NCI-H1694 (cell line): ENCODE measurements around the gene THSD4.

Source experiments
- DNase-seq: peaks from one replicate; lab custom pipeline; 2025; lab: John Stamatoyannopoulos, UW

Gene THSD4

DNA sequence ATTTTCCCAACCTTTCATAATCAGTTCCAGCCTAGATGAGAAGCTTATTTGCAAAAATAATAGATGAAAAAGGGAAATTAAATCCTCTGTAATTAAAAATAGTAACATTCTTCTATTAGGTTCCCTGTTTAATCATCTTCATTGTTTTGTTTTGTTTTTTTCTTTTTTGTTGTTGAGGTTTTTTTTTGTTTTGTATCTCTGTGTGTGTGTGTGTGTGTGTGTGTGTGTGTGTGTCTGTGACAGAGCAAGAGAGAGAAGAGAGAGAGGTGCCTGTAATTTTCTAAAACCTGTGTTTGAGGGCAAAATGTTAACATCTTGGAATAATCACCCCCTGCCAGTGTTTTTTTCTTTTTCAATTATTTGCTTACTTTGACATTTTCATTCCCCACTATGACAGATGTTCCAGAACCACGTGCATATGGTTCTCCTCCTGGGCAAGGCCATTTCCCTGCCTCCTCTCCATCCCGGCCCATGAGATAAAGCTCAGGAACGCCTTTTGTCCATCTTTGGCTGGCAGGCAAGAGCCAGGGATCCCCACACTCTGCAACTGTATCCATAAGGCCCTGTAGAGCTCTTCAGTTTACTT is 573.3 kb downstream of the THSD4 start:
- no peak for DNase-seq

DNA sequence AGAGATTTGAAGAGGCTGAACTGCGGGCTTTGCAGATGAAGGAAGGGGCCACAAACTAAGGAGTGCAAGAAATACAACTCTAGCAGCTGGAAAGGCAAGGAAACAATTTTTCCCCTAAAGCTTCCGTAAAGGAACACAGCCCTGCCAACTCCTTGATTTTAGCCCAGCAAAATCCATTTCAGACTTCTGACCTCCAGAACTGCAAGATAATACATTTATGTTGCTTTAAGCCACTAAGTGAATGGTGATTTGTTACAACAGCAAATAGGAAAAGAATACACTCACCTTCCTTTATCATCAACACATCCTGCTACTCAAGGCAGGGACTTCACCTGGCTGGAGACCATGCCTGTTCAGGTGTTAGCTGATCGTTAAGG is 575.8 kb downstream of the THSD4 start:
- no peak for DNase-seq

DNA sequence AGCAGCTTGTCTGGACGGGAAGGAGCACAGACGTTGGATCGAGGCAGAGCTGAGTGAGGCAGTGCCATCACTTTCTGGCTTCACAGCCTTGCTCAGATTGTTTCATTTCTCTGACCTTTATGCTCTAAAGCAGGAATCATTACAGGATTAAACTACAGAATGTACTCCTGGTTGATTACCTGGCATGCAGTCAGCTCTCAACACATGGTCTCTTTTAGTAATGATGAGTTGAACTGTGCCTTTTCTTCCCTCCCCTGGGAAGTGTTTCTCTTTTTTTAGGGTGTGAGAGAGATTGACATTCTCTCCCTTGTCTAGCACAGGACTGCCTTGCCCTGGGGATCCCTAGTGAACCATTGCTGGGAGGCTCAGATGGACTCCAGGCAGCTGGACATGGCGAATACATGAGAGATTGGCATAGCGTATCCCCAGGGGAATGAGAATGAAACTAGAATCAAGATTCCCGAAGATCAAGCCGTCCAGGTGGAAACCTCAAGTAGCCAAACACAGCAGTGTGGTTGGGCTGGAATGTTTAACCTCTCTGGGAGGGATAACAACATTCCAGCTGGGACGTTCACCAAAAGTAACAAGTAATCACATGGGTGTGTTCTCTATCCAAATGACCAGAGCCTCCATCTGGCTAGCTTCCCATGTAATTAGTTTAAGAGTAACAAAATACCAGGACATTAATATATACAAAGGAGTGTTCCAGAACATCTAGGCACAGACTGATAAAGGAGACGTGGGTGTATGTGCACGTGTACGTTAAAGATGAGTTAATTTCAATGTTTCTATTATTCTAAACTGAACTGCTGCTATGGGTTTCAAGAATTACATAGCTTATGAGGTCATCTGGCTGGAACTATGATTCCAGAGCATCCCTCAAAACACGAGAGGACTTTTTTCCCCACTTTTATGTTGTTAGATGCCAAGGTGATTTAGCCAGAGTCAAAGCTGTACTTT is 576.5 kb downstream of the THSD4 start:
- DNase-seq = no peak

DNA sequence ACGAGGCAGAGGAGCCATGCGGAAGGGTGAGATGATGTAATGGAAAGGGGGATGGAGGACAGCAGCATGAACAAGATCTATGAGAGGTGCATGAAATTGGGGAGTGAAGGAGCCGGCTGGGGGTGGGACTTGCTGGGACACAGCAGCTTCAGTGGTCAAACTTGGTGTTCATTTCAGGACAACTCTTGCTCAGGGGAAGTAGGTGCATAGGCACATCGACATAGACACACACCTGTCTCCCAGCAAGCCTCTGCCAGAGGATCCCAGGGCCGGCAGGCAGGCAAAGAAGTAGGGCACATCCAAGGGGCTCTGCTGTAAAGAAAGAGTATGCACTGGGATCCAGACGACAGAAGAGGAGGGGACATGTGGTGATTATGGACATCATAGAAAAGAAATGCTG is 582.0 kb downstream of the THSD4 start:
- no peak for DNase-seq

DNA sequence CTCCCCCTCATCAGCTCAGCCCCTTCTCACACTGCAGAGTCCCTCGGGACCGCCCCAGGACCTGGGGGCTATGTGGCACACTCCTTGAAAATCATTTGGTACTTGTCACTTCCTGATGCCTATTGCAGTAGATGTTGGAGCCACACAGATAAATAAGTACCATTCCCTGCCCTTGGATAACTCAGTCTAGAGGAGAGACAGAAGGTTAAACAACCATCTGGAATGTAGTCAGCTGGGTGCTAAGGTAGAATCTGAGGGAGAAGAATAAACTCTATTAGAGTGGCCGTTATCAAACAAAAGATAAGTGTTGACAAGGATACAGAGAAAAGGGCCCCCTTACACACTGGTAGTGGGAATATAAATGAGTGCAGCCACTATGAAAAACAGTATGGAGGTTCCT is 582.8 kb downstream of the THSD4 start:
- no peak for DNase-seq

DNA sequence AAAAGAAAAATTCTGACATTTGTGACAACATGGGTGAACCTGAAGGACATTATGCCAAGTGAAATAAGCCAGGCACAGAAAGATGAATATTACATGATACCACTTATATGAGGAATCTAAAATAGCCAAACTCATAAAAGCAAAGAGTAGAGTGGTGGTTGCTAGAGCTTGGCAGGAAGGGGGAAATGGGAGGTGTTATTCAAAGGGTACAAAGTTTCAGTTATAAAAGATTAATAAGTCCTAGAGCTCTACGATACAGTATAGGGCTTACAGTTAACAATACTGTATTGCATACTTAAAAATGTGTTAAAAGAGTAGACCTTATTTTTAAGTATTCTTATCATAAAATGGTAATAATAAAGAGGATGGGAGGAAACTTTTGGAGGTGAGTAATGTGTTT is 583.5 kb downstream of the THSD4 start:
- no peak for DNase-seq

DNA sequence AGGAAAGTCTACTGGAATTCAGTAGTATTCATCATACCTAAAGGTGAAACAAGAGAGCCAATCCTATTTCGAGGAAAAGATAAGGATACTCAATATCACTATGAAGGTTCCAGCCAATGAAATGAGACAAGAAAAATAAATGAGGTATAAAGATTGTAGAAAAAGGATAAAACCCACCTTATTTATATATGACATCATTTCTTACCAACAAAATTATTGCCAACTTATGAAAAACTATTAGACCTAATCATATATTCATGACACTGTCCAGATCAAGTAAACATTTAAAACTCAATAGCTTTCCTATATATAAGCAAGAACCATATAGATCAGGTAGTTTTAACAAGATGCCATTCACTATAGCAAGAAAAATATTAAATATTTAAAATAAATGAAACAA is 584.7 kb downstream of the THSD4 start:
- no peak for DNase-seq

DNA sequence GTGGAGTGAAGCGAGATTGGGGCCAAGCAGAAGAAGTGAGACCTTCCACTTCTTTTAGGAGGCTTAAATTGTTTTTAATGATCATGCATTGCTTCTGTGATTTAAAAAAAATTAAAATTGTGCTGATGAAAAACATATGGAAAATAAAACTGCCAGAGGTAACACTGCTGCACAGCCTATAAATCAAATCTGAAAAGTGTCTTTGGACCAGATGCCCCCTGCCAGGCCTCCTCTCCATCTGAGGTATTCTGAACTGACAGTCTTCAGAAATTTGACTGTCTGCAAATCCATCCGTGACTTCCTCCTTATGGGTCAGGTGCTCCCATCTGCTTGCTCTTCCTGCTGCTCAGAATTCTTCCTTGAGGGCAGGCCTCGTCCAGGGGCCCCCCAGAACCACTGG is 586.5 kb downstream of the THSD4 start:
- no peak for DNase-seq

DNA sequence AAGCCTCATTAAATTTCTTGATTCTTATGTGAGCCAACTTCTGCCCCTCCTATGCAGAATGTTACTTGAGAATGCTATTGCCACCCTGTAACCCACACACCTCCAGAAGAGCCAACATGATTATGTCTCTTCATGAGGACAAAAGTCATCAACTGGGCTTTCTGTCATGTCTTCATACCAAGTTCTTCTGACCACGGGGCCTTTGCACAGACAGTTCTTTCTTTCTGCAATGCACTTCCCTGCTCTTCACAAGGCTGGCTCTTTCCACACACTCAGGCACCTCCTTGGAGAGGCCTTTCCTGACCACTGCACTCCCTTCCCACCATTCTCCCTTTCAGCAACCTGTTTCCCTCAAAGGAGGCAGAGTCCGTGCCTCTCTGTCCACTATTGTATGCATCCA is 587.2 kb downstream of the THSD4 start:
- no peak for DNase-seq

DNA sequence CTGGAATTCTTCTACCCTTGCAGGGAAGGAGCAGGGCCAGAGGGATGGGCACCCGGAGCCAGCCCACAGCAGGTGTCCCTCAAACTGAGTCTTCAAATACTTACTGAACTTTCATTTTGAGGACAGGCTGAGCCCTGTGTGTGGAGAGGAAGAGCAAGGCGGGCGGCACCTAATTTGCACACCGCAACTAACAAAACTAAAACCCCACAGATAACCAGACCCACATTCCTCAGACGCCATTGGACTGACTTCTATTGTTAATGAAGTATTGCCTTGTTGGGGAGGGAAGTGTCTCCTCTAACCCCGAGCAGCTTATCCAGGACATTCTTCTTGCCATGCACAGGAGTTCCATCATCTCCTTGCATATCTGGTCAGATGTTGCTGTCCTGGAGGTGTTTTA is 589.9 kb downstream of the THSD4 start:
- DNase-seq = no peak

DNA sequence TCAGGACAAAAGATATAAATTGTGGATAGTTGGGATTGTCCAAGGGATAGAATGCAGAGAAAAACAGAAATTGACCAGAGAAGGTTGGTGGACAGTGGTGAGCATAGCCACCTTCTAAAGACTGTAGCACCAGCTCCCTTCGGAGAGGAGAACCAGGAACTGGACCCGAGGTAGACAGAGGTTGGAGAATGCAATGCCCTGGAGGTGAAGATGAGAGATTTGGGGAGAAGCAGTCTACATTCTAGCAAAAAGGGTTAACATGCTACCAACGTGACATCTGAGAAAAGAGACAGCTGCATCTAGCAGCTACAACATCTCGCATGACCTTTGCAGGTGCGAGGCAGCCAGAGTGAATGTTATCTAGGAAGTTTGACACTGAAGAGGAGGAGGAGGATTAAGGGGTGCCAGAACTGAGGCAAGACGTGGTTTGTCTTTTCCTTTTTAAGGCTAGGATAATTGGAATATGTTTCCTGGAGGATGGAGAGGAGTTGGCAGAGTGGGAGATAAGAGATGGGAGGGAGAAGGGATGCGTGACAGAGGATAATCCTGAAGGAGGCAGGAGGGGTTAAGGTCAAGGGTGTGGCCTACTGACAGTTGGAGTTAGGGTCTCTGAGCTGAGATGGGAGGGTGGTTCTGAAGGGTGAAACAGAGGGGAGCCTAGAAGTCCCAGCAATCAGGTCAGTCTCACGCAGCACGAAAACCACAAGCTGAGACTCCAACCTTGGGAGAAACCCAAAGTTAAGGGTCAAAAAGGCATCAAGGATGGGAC is 591.4 kb downstream of the THSD4 start:
- no peak for DNase-seq

DNA sequence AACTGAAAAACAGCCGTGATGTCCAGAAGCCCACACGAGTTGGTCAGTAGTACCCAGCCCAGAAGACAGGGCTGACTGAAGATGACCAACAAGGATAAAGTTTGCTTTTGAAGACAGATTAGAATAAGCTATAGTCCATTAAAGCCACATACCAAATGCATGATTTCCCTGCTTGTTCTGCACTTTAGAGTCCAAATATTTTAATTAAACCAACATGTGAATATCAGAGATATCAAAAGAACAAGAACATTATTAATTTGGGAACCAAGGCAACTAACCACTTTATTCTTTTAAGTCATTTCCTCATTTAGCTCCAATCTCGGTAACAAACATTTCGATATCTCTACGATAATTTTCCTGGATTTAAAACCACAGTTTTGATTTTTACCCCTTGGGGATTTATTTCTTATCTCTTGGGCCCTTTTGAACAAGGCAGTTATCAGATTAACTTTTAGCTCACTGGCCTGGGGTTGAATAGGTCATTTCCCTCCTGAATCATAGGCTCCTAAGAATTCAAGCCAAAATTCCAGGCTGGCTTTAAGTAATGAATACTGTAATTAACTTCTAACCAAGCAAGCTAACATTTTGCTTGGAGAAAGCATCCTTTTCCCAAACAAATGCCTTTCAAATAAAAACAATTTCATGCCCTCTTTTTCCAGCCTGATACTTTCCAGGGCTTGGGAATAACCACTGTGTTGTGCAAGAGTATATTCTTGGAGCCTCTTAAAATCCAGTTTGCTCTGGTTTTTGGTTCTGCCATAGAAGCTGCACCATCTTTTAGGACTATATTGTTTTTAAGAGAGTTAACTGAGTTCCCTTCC is 592.2 kb downstream of the THSD4 start:
- DNase-seq = no peak

DNA sequence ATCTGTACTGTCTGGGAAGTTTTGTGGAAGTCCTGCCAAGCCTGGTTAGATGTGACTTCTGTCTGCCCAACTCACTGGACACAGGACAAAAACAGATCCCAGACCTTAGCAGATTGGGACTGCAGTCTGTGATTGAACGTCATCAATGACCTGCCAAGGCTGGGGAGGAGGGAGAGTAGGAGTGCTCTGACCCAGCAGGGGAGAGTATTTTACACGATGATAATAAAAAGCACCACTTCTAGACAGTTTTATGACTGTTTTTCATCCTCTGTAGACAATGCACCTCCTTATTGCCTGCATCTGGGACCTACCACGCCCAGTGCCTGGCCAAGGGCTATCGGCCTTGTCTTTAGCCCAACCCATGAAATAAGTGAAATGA is 592.8 kb downstream of the THSD4 start:
- DNase-seq = no peak

DNA sequence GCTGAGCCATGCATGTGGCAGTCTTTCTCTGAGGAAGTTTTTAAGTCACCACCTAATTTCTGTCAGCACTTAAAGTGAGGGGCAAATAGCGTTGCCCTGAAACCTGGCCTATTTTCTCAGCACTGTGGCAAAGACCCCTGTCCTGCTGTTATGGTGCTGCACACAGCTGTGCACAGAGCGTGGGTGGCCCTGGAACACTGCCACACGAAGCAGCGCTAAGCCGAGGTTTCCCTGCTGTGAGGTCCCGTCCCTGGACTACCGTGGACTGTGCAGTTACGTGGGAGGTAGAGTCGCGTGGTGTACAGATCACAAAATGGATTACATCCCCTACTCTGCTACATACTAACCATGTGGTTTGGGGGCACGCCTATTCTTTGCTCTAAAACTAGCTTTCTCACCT is 593.5 kb downstream of the THSD4 start:
- DNase-seq = no peak

DNA sequence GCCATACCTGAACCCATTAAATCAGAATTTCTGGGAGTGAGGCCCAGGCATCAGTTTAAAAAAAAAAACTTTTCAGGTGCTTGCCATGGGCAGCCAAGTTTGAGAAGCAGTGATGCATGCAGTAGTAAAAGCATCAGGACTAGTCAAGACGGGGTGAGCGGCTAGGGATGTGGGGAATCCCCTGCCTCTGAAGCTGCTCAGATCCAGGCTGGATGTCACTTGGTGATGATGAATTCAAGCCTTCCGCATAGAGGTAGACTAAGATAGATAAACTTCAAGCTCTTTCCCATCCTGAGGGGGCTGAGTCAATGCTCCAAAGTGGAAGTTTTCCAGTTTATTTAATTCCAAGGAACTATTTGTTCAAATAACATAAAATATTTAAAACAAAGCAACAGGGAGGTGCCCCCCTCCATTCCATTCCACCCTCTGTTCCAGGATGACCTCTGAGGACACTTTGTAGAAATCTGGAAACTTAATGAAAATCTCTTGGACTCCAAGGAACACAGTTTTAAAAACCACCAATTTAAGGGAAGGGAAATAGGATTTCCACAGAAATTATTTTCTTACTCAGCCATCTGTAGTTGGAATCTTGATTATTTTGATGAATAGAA is 594.6 kb downstream of the THSD4 start:
- no peak for DNase-seq

DNA sequence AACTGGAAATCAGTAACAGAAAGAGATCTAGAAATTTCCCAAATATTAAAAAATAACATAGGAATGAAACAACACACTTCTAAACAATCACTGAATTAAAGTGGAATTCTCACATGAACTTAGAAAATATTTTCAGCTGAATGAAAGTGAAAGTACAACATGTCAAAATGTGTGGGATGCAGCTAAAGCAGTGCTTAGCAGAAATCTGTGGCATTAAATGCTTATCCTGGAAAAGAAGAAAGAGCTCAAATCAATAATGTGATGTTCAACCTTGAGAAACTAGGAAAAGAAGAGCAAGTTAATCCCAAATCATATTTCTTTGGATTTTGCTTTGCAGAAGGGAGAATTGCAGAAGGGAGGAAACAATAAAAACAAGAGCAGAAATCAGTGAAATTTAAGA is 596.9 kb downstream of the THSD4 start:
- DNase-seq = no peak

DNA sequence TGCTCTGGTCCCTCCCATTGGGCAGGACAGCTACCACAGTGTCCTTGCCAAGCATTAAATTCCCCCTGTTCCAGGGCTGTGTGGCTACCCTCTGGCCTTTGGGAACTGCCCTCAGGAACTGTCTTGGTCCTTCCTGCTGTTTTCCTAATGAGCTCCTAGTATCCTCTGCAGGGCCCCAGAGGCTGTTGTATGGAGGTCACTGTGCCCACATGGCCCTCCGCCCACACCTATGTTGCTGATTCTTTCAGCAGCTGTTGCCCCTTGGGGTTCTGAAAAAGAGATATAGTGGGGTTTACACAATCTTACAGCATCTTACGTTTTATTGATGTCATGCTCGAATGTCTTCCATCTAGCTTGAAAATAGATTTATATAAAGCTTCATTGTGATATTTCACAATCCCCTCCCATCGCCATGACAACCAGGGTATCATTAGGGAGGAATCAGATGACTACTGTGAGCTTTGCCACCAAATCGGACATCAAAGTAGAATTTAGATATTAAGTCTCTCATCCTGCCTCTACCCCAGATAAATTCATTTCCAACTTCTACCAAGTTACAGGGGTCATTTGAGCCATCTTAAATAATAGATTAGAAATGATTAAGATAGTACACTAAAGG is 598.0 kb downstream of the THSD4 start:
- no peak for DNase-seq

DNA sequence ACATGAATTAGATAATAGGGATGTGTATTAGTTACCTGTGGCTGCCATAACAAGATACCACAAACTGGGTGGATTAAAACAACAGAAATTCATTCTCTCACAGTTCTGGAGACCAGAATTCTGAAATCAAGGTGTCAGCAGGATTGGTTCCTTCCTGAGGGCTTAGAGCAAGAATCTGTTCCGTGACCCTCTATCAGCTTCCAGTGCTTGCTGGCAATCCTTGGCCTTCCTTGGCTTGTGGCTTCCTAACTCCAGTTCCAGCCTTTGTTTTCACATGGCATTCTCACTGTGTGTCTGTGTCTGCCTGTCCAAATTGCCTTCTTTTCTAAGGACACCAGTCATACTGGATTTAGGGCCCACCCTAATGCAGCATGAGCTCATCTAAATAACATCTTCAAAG is 600.6 kb downstream of the THSD4 start:
- no peak for DNase-seq

DNA sequence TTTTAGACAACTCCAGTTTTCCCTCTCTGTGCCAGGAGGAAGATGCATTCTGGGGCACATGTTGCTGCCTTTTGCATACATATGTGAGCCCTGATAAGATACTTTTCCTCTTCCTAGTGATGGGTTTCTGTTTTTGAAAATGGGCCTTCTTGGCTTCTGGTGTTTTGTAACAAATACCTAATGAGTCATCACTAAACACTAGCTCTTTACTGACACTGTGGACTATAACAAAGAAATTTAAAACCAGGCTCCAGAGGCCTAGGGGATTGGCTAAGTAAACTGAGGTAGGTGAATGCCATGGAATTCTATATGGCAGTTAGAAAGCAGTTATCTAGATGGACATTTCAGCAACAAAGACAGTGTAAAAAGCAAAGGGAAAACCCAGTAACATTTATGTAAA is 601.7 kb downstream of the THSD4 start:
- DNase-seq = no peak

DNA sequence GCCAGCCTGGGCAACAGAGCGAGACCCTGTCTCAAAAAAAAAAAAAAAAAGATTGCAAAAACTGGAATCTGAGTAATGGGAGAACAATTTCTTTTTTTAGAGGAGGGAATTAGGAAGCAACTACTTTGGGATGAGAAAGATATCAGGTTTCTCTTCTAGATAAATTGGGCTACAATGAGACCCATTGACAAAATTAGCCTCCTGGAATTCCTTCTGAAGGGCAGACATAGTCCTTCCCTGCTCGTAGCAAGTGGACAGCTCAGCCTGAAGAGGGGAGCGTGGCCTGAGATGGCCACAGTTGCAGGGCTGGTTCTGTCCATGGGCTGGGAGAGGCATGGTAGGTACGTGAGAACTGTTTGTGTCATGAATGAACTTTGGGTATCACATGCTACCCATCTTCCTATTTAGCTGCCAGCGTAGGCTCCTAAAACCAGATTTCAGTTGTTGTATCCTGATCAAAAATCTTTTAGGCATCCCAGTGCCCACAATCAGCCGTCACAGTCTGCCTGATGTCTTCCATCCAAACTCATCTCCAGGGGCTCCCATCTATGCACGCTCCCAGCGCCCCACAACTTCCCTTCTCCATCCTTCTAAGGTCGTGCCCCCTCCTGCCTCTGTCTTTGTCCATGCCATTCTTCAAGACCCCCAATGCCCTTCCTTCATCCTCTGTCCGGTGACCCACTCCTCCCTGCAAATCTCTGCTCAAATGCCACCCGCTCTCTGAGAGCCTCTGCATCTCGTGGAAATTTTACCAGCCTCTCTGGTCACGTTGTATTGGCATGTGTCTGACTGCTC is 603.0 kb downstream of the THSD4 start:
- no peak for DNase-seq
